22Rv1 (cell line): ENCODE data around the gene C12orf75.

Source experiments
- ZFX ChIP-seq: fragments of 450-650 bp; IDR thresholded peaks from 2 replicates; pipeline ENCODE4 v1.6.1; 2017; ENCODE audit warnings: antibody characterized with exemption, borderline replicate concordance
- TF ChIP-seq, protein P1 (sequence below): fragments of 450-650 bp; IDR thresholded peaks from 2 replicates; pipeline ENCODE4 v1.5.1; 2017; ENCODE audit warnings: mild to moderate bottlenecking

DNA sequence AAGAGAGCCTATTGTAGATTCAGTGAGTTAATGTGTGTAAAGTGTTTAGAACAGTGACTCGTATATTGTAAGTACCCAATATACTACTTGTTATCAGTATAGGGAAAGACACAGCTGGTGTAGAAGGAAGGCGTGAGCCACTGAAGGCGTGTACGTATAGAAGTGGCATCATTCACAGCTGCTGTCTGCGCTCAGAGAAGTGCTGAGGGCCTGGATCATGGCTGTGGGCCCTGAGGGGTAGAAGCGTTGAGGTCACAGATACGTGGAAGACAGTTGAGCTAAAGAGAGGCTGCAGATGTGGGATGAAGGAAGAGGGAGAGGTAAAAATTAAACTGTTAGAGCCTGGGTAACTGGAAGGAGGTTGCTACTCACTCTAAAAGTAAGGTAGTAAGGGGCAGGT lies 5.9 kb downstream of the C12orf75 start:
- TF ChIP-seq, protein P1, sequence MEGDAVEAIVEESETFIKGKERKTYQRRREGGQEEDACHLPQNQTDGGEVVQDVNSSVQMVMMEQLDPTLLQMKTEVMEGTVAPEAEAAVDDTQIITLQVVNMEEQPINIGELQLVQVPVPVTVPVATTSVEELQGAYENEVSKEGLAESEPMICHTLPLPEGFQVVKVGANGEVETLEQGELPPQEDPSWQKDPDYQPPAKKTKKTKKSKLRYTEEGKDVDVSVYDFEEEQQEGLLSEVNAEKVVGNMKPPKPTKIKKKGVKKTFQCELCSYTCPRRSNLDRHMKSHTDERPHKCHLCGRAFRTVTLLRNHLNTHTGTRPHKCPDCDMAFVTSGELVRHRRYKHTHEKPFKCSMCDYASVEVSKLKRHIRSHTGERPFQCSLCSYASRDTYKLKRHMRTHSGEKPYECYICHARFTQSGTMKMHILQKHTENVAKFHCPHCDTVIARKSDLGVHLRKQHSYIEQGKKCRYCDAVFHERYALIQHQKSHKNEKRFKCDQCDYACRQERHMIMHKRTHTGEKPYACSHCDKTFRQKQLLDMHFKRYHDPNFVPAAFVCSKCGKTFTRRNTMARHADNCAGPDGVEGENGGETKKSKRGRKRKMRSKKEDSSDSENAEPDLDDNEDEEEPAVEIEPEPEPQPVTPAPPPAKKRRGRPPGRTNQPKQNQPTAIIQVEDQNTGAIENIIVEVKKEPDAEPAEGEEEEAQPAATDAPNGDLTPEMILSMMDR: no peak
- TF ChIP-seq ZFX: no peak
